WTC11 (cell line): ENCODE results near the gene TXNRD2. TPM values are rescaled to one million over a fixed set of nuclear protein-coding genes. Genes with fewer than 3 reads are reported as not detected.

Experiments
- ATAC-seq: fragments of 200-7000 bp; cut with Tn5 transposase; 2 replicates; pipeline ENCODE4 v1.10.0; 2021; ENCODE audit warnings: mild to moderate bottlenecking, moderate library complexity
- CTCF ChIA-PET: fragments of 300-600 bp; sonication (Branson Sonifier 250); formaldehyde crosslinking; loops from one replicate; lab custom pipeline; 2021; ENCODE audit warnings: antibody characterized with exemption; lab: Charles Lee
- POLR2A ChIA-PET: fragments of 350-600 bp; sonication (Branson Sonifier 250); formaldehyde crosslinking; loops from one replicate; lab custom pipeline; 2021; ENCODE audit warnings: antibody characterized with exemption; lab: Charles Lee
- DNase-seq: peaks from one replicate; pipeline ENCODE4 v3.0.0; 2021; ENCODE audit warnings: low spot score
- H3K27ac Mint-ChIP-seq: 2 replicates; pipeline ENCODE4 v1.8.0; 2021; ENCODE audit warnings: mixed read lengths
- H3K27me3 Mint-ChIP-seq: 2 replicates; pipeline ENCODE4 v1.8.0; 2021; ENCODE audit warnings: low read depth, mild to moderate bottlenecking, moderate library complexity, mixed read lengths
- H3K36me3 Mint-ChIP-seq: 2 replicates; pipeline ENCODE4 v1.8.0; 2021; ENCODE audit warnings: mixed read lengths
- H3K4me1 Mint-ChIP-seq: 2 replicates; pipeline ENCODE4 v1.8.0; 2022; ENCODE audit warnings: mixed read lengths
- H3K4me3 Mint-ChIP-seq: 2 replicates; pipeline ENCODE4 v1.8.0; 2021; ENCODE audit warnings: mild to moderate bottlenecking, moderate library complexity, mixed read lengths
- H3K9me3 Mint-ChIP-seq: 2 replicates; pipeline ENCODE4 v1.8.0; 2021; ENCODE audit warnings: mixed read lengths
- CBFB ChIP-seq: sonication (generic); formaldehyde crosslinking; IDR thresholded peaks from 2 replicates; pipeline ENCODE4 v1.8.1; 2022; ENCODE audit warnings: mild to moderate bottlenecking, low read depth, missing genetic modification reagents
- CDX4 ChIP-seq: fragments of 250-450 bp; sonication (Bioruptor Pico); IDR thresholded peaks from 2 replicates; pipeline ENCODE4 v1.9.0; 2021; ENCODE audit warnings: moderate library complexity, mild to moderate bottlenecking, inconsistent platforms, borderline replicate concordance
- CREB1 ChIP-seq: sonication (generic); formaldehyde crosslinking; IDR thresholded peaks from 2 replicates; pipeline ENCODE4 v1.8.0; 2023; ENCODE audit warnings: mild to moderate bottlenecking, missing genetic modification reagents
- HMGXB4 ChIP-seq: sonication (generic); formaldehyde crosslinking; IDR thresholded peaks from 2 replicates; pipeline ENCODE4 v1.8.1; 2023; ENCODE audit warnings: mild to moderate bottlenecking, moderate library complexity, missing genetic modification reagents
- KAT7 ChIP-seq: sonication (generic); formaldehyde crosslinking; IDR thresholded peaks from 2 replicates; pipeline ENCODE4 v1.8.1; 2023; ENCODE audit warnings: missing genetic modification reagents, mild to moderate bottlenecking, borderline replicate concordance
- MYBL2 ChIP-seq: sonication (generic); formaldehyde crosslinking; IDR thresholded peaks from 2 replicates; pipeline ENCODE4 v1.8.1; 2023; ENCODE audit warnings: mild to moderate bottlenecking, moderate library complexity, missing genetic modification reagents
- NFATC4 ChIP-seq: fragments of 250-450 bp; sonication (Bioruptor Pico); IDR thresholded peaks from 2 replicates; pipeline ENCODE4 v1.9.0; 2021; ENCODE audit warnings: mild to moderate bottlenecking
- NFYB ChIP-seq: sonication (generic); formaldehyde crosslinking; conservative IDR thresholded peaks from 2 replicates; pipeline ENCODE4 v1.8.0; 2022; ENCODE audit warnings: low read depth, missing genetic modification reagents
- OVOL2 ChIP-seq: fragments of 250-450 bp; sonication (Bioruptor Pico); IDR thresholded peaks from 2 replicates; pipeline ENCODE4 v1.9.0; 2021; ENCODE audit warnings: mild to moderate bottlenecking, borderline replicate concordance
- RORB ChIP-seq: fragments of 250-450 bp; sonication (Bioruptor Pico); IDR thresholded peaks from 2 replicates; pipeline ENCODE4 v1.9.0; 2021; ENCODE audit warnings: mild to moderate bottlenecking
- ZNF138 ChIP-seq: sonication (generic); formaldehyde crosslinking; conservative IDR thresholded peaks from 2 replicates; pipeline ENCODE4 v1.8.1; 2022; ENCODE audit warnings: mild to moderate bottlenecking, moderate library complexity, missing genetic modification reagents
- ZNF317 ChIP-seq: sonication (generic); formaldehyde crosslinking; IDR thresholded peaks from 2 replicates; pipeline ENCODE4 v1.8.1; 2023; ENCODE audit warnings: low read depth, mild to moderate bottlenecking, moderate library complexity, missing genetic modification reagents, borderline replicate concordance
- total RNA-seq: library from RNA; stranded (reverse); gene quantifications from 3 replicates; pipeline ENCODE4 v1.2.3, GENCODE V29; 2021
- TF ChIP-seq, protein P1 (sequence below): fragments of 250-450 bp; sonication (Bioruptor Pico); conservative IDR thresholded peaks from 2 replicates; pipeline ENCODE4 v1.9.0; 2021; ENCODE audit warnings: mild to moderate bottlenecking
- TF ChIP-seq, protein P2 (sequence below): fragments of 250-450 bp; sonication (Bioruptor Pico); IDR thresholded peaks from 2 replicates; pipeline ENCODE4 v1.9.0; 2021; ENCODE audit warnings: mild to moderate bottlenecking
- TF ChIP-seq, protein P3 (sequence below): sonication (generic); formaldehyde crosslinking; IDR thresholded peaks from 2 replicates; pipeline ENCODE4 v1.8.1; 2023; ENCODE audit warnings: mild to moderate bottlenecking, missing genetic modification reagents, moderate library complexity
- TF ChIP-seq, protein P4 (sequence below): fragments of 250-450 bp; sonication (Bioruptor Pico); IDR thresholded peaks from 2 replicates; pipeline ENCODE4 v1.8.0; 2021; ENCODE audit warnings: mild to moderate bottlenecking
- TF ChIP-seq, protein P5 (sequence below): sonication (generic); formaldehyde crosslinking; IDR thresholded peaks from 2 replicates; pipeline ENCODE4 v1.8.1; 2022; ENCODE audit warnings: low read depth, missing genetic modification reagents, borderline replicate concordance

The TXNRD2 gene
- total RNA-seq, 1 experiment from 2014 or later = 15.9 TPM

DNA sequence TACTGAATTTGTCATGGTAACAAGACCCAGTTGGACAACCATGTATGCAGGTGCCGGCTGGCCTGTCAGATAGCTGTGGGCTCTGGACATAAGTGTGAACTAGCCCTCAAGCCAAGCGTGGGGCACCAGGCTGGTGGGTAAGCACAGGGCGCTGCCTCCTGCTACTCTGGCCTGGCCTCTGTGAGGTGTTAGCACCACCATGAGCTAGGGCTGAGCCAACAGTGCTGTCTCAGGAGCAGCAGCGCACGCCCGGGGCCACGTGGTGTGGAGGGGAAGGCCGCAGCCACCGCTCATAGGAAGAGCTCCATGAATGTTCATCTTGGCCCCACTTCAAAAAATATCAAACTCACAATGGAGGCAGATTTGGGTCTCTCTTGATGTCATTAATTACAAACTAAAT, 51.7 kb downstream of the TXNRD2 start (continued):
- TF ChIP-seq, protein P1, sequence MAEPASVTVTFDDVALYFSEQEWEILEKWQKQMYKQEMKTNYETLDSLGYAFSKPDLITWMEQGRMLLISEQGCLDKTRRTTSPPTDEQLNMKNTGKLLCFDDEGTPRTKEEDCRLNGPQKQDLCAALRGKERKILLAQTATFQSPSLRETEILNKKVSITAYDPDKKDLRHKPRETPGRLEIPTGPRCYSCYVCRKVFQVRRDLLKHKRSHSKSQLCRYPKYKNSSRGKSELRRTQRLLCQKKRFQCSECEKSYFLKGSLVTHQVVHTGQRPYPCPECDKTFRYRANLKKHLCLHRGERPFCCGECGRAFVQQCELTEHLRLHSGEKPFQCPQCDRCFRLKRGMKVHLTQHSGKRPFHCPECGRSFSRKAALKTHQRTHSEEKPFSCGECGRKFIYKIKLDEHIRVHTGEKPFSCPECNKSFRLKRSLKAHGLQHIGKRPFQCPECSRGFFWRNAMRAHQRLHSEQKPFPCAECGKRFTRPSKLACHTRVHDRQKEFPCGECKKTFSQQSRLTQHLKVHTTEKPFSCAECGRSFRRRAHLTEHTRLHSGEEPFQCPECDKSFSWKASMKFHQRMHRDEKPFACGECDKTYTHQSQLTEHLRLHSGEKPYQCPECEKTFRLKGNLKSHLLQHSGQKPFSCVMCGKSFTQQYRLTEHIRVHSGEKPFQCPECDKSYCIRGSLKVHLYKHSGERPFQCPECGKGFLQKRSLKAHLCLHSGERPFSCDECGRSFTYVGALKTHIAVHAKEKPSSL (CRISPR knock-in tag) = no peak
- TF ChIP-seq OVOL2 (CRISPR knock-in tag) (no peak), HMGXB4 (CRISPR knock-in tag) (no peak), ZNF317 (CRISPR knock-in tag) (no peak), NFYB (CRISPR knock-in tag) (no peak), ZNF138 (no peak)

GRCh38 chr22:19888131-19888746, 53.4 kb downstream of the TXNRD2 start:
- no peaks in the 10 kb centered on the region for H3K36me3 Mint-ChIP-seq
- H3K4me3 Mint-ChIP-seq = no peak overlapping the region
- H3K27ac Mint-ChIP-seq = 0 out of 2 replicates have a peak overlapping the region, but pooled peaks have one; percentile 38
- ChIA-PET CTCF (interaction anchor here (1.4 to 3.1 kb wide), 2 partner anchors 22 to 67 kb away, joined by 3 to 17 read pairs; no protein-coding TSS in a partner anchor), POLR2A (no interaction called here)
- H3K27me3 Mint-ChIP-seq = no peaks in the 10 kb centered on the region; the same call in 1 of the 2 replicates
- no peak for ATAC-seq
- DNase-seq = no peak
- peaks cover 29% of the 10 kb centered on the region for H3K4me1 Mint-ChIP-seq
- no peaks in the 10 kb centered on the region for H3K9me3 Mint-ChIP-seq
- TF ChIP-seq NFATC4 (no peak), MYBL2 (CRISPR knock-in tag) (no peak), CREB1 (CRISPR knock-in tag) (no peak), CBFB (CRISPR knock-in tag) (no peak), KAT7 (CRISPR knock-in tag) (no peak), CDX4 (CRISPR knock-in tag) (no peak), HMGXB4 (CRISPR knock-in tag) (no peak), OVOL2 (CRISPR knock-in tag) (no peak), RORB (CRISPR knock-in tag) (no peak)
- TF ChIP-seq, protein P2, sequence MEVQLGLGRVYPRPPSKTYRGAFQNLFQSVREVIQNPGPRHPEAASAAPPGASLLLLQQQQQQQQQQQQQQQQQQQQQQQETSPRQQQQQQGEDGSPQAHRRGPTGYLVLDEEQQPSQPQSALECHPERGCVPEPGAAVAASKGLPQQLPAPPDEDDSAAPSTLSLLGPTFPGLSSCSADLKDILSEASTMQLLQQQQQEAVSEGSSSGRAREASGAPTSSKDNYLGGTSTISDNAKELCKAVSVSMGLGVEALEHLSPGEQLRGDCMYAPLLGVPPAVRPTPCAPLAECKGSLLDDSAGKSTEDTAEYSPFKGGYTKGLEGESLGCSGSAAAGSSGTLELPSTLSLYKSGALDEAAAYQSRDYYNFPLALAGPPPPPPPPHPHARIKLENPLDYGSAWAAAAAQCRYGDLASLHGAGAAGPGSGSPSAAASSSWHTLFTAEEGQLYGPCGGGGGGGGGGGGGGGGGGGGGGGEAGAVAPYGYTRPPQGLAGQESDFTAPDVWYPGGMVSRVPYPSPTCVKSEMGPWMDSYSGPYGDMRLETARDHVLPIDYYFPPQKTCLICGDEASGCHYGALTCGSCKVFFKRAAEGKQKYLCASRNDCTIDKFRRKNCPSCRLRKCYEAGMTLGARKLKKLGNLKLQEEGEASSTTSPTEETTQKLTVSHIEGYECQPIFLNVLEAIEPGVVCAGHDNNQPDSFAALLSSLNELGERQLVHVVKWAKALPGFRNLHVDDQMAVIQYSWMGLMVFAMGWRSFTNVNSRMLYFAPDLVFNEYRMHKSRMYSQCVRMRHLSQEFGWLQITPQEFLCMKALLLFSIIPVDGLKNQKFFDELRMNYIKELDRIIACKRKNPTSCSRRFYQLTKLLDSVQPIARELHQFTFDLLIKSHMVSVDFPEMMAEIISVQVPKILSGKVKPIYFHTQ (CRISPR knock-in tag) = no peak
- TF ChIP-seq, protein P3, sequence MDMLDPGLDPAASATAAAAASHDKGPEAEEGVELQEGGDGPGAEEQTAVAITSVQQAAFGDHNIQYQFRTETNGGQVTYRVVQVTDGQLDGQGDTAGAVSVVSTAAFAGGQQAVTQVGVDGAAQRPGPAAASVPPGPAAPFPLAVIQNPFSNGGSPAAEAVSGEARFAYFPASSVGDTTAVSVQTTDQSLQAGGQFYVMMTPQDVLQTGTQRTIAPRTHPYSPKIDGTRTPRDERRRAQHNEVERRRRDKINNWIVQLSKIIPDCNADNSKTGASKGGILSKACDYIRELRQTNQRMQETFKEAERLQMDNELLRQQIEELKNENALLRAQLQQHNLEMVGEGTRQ (CRISPR knock-in tag) = no peak
- TF ChIP-seq, protein P4, sequence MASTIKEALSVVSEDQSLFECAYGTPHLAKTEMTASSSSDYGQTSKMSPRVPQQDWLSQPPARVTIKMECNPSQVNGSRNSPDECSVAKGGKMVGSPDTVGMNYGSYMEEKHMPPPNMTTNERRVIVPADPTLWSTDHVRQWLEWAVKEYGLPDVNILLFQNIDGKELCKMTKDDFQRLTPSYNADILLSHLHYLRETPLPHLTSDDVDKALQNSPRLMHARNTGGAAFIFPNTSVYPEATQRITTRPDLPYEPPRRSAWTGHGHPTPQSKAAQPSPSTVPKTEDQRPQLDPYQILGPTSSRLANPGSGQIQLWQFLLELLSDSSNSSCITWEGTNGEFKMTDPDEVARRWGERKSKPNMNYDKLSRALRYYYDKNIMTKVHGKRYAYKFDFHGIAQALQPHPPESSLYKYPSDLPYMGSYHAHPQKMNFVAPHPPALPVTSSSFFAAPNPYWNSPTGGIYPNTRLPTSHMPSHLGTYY = no peak
- TF ChIP-seq, protein P5, sequence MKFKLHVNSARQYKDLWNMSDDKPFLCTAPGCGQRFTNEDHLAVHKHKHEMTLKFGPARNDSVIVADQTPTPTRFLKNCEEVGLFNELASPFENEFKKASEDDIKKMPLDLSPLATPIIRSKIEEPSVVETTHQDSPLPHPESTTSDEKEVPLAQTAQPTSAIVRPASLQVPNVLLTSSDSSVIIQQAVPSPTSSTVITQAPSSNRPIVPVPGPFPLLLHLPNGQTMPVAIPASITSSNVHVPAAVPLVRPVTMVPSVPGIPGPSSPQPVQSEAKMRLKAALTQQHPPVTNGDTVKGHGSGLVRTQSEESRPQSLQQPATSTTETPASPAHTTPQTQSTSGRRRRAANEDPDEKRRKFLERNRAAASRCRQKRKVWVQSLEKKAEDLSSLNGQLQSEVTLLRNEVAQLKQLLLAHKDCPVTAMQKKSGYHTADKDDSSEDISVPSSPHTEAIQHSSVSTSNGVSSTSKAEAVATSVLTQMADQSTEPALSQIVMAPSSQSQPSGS (CRISPR knock-in tag) = no peak
- TF ChIP-seq, protein P1 (CRISPR knock-in tag) = no peak
